Mesenchymal stem cell (in vitro differentiated cells and primary cell): Measurements from ENCODE around the gene STK24.

ENCODE experiments used
- DNase-seq: peaks from one replicate; pipeline ENCODE4 v3.0.0-alpha.2; 2013
- H2AFZ ChIP-seq: one replicate; pipeline ENCODE4 v1.6.1; 2013; ENCODE audit warnings: low read depth, mild to moderate bottlenecking, control low read depth, inconsistent platforms, low read length, moderate library complexity
- H2AK5ac ChIP-seq: 2 replicates; pipeline ENCODE4 v1.6.1; 2013; ENCODE audit warnings: low read length, moderate library complexity, mild to moderate bottlenecking, inconsistent platforms; ENCODE audit not compliant: severe bottlenecking
- H2BK120ac ChIP-seq: one replicate; pipeline ENCODE4 v1.6.1; 2013; ENCODE audit warnings: low read depth, mild to moderate bottlenecking, inconsistent platforms, low read length, moderate library complexity
- H2BK12ac ChIP-seq, 2 experiments: one replicate each; pipeline ENCODE4 v1.6.1; 2013; ENCODE audit warnings: inconsistent platforms in 2 of 2, low read length in 2 of 2, mild to moderate bottlenecking in 2 of 2, moderate library complexity in 2 of 2, control low read depth in 1 of 2
- H2BK15ac ChIP-seq: one replicate; pipeline ENCODE4 v1.6.1; 2013; ENCODE audit warnings: mild to moderate bottlenecking, low read depth, inconsistent platforms; ENCODE audit not compliant: poor library complexity, severe bottlenecking
- H2BK5ac ChIP-seq: 2 replicates; pipeline ENCODE4 v1.6.1; 2013; ENCODE audit warnings: low read depth, mild to moderate bottlenecking, low read length, control low read depth, inconsistent platforms; ENCODE audit not compliant: poor library complexity, severe bottlenecking
- H3K14ac ChIP-seq, 2 experiments: one replicate each; pipeline ENCODE4 v1.6.1; 2013; ENCODE audit warnings: inconsistent platforms in 2 of 2, low read length in 2 of 2, control low read depth in 1 of 2, mild to moderate bottlenecking in 1 of 2, moderate library complexity in 1 of 2
- H3K18ac ChIP-seq, 2 experiments: one replicate each; pipeline ENCODE4 v1.6.1; 2013; ENCODE audit warnings: inconsistent platforms in 2 of 2, low read length in 2 of 2, control low read depth in 1 of 2, low read depth in 1 of 2, mild to moderate bottlenecking in 1 of 2
- H3K23ac ChIP-seq, 2 experiments: one replicate each; pipeline ENCODE4 v1.6.1; 2013; ENCODE audit warnings: inconsistent platforms in 2 of 2, low read length in 2 of 2, mild to moderate bottlenecking in 2 of 2, moderate library complexity in 2 of 2, control low read depth in 1 of 2
- H3K27ac ChIP-seq: 2 replicates; pipeline ENCODE4 v1.5.1; 2013; ENCODE audit warnings: mild to moderate bottlenecking, moderate library complexity, low read length, control low read depth, inconsistent platforms; ENCODE audit not compliant: poor library complexity, severe bottlenecking
- H3K27me3 ChIP-seq, 2 experiments: 2 replicates each; pipeline versions ENCODE4 v1.6.1 to v1.7.0; 2013; ENCODE audit warnings: low read length in 2 of 2, mild to moderate bottlenecking in 2 of 2, moderate library complexity in 2 of 2, control low read depth in 1 of 2, inconsistent platforms in 1 of 2; ENCODE audit not compliant: control insufficient read depth in 1 of 2, insufficient read depth in 1 of 2
- H3K36me3 ChIP-seq, 2 experiments: 2 replicates each; pipeline versions ENCODE4 v1.6.1 to v1.7.0; 2013; ENCODE audit warnings: low read length in 2 of 2, control low read depth in 1 of 2, inconsistent platforms in 1 of 2, low read depth in 1 of 2, mild to moderate bottlenecking in 1 of 2; ENCODE audit not compliant: insufficient read depth in 2 of 2, control insufficient read depth in 1 of 2
- H3K4ac ChIP-seq, 2 experiments: one replicate each; pipeline ENCODE4 v1.6.1; 2013; ENCODE audit warnings: inconsistent platforms in 2 of 2, low read length in 2 of 2, mild to moderate bottlenecking in 2 of 2, moderate library complexity in 2 of 2, control low read depth in 1 of 2, low read depth in 1 of 2
- H3K4me1 ChIP-seq: 2 replicates; pipeline ENCODE4 v1.6.1; 2013; ENCODE audit warnings: low read depth, low read length, control low read depth; ENCODE audit not compliant: control insufficient read depth, insufficient read depth
- H3K4me2 ChIP-seq: 2 replicates; pipeline ENCODE4 v1.6.1; 2013; ENCODE audit warnings: low read length, mild to moderate bottlenecking, inconsistent platforms; ENCODE audit not compliant: poor library complexity, severe bottlenecking
- H3K4me3 ChIP-seq, 2 experiments: 2 replicates each; pipeline versions ENCODE4 v1.5.1 to v1.7.0; 2013; ENCODE audit warnings: low read length in 2 of 2, mild to moderate bottlenecking in 2 of 2, control low read depth in 1 of 2, low read depth in 1 of 2; ENCODE audit not compliant: insufficient read depth in 1 of 2
- H3K79me1 ChIP-seq: replicated peaks from 2 replicates; pipeline ENCODE4 v1.6.1; 2013; ENCODE audit warnings: mild to moderate bottlenecking, control low read depth, low read length, inconsistent platforms; ENCODE audit not compliant: poor library complexity, severe bottlenecking
- H3K9ac ChIP-seq: 2 replicates; pipeline ENCODE4 v1.7.0; 2013; ENCODE audit warnings: mild to moderate bottlenecking, low read length, moderate library complexity
- H3K9me3 ChIP-seq: 2 replicates; pipeline ENCODE4 v1.7.0; 2013; ENCODE audit warnings: mild to moderate bottlenecking, low read length; ENCODE audit not compliant: control insufficient read depth
- H4K8ac ChIP-seq: one replicate; pipeline ENCODE4 v1.6.1; 2013; ENCODE audit warnings: inconsistent platforms, mild to moderate bottlenecking, low read length, moderate library complexity
- H4K91ac ChIP-seq: one replicate; pipeline ENCODE4 v1.6.1; 2013; ENCODE audit warnings: mild to moderate bottlenecking, low read length, inconsistent platforms
- WGBS: methylation state at CpG from one replicate; pipeline ENCODE4 v1.1.7; 2013; ENCODE audit warnings: mixed read lengths; 5-methylcytosine and 5-hydroxymethylcytosine counted together

STK24 gene

DNA sequence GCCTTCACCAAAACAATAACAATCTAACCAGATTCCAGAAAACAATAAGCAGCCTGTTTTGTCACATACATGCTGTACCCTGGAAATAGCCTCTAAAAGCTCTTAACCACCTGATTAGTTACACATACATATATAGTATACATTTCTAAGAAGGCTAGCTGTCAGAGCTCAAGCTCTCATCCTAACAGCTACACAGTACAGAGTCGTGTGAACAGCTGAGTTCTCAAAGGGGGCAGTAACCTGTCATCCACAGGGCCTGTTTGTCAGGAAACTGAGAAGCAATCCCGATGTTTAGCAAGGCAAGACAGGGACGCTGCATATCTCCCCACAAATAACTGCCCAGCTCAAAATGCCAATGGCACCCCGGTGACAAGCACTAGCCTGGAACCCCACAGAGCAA, 56.9 kb downstream of the STK24 start:
- Histone ChIP-seq H2AK5ac (no peak overlapping the region), H3K14ac (no peak overlapping the region), H4K91ac (no peak overlapping the region), H3K9ac (no peak overlapping the region), H3K4me3 (peak overlapping the region in 1 of 2 experiments; percentile 19), H2BK12ac (no peak overlapping the region), H2BK15ac (no peak overlapping the region), H2BK120ac (no peak overlapping the region), H3K4ac (no peak overlapping the region), H3K18ac (no peak overlapping the region), H2AFZ (no peak overlapping the region), H3K36me3 (peaks cover 6 to 15% of the 10 kb centered on the region in 2 experiments), H3K23ac (no peak overlapping the region), H3K27me3 (no peaks in the 10 kb centered on the region), H2BK5ac (no peak overlapping the region), H4K8ac (no peak overlapping the region), H3K4me2 (no peak overlapping the region), H3K4me1 (peaks cover 21% of the 10 kb centered on the region), H3K9me3 (no peaks in the 10 kb centered on the region), H3K27ac (no peak overlapping the region), H3K79me1 (peaks cover 46% of the 10 kb centered on the region)
- 89% methylated on average over 4 of the region's 4 CpGs for WGBS
- DNase-seq, result no peak

DNA sequence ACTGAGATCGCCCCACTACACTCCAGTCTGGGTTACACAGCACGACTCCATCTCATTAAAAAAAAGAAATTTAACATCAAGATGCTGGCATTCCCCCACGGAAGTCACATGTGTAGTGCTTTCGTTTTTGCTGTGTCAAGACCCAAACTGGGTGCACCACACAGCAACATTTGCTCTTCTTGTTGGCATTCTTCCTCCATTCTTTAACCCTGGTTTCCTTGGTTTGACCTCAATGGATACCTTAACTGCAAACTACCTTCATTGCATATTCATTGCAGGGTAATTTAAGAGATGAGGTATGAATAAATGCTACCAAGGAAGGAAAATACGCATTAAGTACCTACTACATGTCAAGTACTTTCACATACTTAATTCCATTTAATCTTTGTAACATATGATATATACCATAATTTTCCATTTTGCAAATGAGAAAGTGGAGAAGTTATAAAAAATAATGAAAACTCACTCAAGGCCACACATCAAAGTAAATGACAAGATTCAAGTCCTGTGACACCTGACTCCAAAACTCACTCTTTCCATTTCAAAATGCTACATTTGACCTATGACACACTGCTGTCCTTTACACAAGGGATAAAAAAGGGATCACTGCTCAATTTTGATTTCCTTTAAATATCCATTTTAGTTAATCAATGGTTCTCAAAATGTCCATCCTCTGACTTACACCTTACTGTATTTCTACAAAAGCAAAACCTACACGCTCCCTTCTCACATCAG, 59.2 kb downstream of the STK24 start:
- Histone ChIP-seq H2AK5ac (no peak overlapping the region), H2BK12ac (no peak overlapping the region), H3K14ac (no peak overlapping the region), H2AFZ (no peak overlapping the region), H3K4me3 (peak overlapping the region in 1 of 2 experiments; percentile 3), H3K9ac (no peak overlapping the region), H2BK15ac (peak overlapping the region; percentile 37), H3K27ac (no peak overlapping the region), H3K4ac (no peak overlapping the region), H3K36me3 (peaks cover 9 to 15% of the 10 kb centered on the region in 2 experiments), H3K18ac (no peak overlapping the region), H2BK120ac (no peak overlapping the region), H3K4me2 (no peak overlapping the region), H3K23ac (no peak overlapping the region), H2BK5ac (no peak overlapping the region), H4K91ac (no peak overlapping the region), H4K8ac (no peak overlapping the region), H3K27me3 (no peaks in the 10 kb centered on the region), H3K4me1 (peaks cover 13% of the 10 kb centered on the region), H3K9me3 (no peaks in the 10 kb centered on the region), H3K79me1 (peaks cover 34% of the 10 kb centered on the region)
- WGBS, result 96% methylated on average over 5 of the region's 6 CpGs
- no peak for DNase-seq

DNA sequence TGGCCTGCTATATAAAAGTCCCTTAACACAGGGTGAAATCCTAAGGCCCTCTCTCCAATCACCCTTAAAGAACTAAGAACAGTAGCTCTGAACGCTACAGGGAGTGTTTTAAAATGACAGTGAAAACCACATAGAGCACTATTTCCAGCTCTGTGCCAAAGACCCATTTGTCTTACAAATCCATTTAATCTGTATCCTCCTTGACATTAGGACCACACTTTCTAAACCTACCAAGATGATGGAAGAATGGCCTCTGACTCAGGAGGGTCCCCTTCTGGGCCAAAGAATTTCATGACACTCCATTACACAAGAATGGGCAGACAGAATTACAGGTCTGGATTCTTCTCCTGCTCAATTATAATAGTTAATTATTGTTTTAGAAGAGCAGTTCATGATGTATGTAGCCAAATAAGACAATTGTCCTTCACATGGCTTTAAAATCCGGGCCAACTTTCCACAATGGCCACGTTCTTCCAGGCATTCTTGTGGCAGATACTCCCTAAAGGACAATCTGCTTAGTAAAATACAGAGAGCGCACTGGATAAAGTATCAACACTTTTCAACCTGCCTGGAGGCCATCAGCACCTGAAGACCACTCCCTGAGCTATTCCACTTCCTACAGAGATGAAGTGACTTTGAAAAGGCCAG, 61.0 kb downstream of the STK24 start:
- Histone ChIP-seq H3K27me3 (no peaks in the 10 kb centered on the region), H3K4me2 (no peak overlapping the region), H3K9me3 (no peaks in the 10 kb centered on the region), H2BK15ac (no peak overlapping the region), H3K4me3 (no peak overlapping the region), H4K8ac (no peak overlapping the region), H3K27ac (no peak overlapping the region), H3K36me3 (peaks cover 9 to 15% of the 10 kb centered on the region in 2 experiments), H4K91ac (no peak overlapping the region), H2BK5ac (no peak overlapping the region), H3K18ac (no peak overlapping the region), H2AK5ac (no peak overlapping the region), H2BK120ac (no peak overlapping the region), H3K79me1 (peaks cover 30% of the 10 kb centered on the region), H3K4me1 (peaks cover 5% of the 10 kb centered on the region), H3K4ac (no peak overlapping the region), H3K14ac (no peak overlapping the region), H3K23ac (no peak overlapping the region), H3K9ac (no peak overlapping the region), H2BK12ac (no peak overlapping the region), H2AFZ (no peak overlapping the region)
- no peak for DNase-seq
- WGBS, result 95% methylated on average over 4 of the region's 4 CpGs

DNA sequence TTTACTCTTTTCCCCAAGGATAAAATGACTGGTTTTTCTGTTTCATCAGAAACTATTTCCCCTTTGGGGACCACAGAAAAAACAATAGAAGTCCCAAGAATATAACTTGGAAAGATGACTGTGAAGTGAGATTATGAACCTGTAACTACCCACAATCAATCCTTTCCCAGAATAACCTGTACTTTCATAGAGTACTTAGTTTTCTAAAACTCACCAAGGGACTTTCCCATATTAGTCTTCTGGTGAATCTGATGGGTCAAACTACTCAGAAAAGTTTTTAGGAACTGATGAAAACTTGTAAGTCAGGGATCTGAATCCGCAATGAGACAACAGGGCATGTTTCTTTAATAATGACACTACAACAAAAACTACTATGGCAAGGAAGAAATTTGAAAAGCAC, 62.6 kb downstream of the STK24 start:
- peaks cover 9 to 15% of the 10 kb centered on the region in 2 experiments for H3K36me3 ChIP-seq
- H3K14ac ChIP-seq, result no peak overlapping the region
- H3K4ac ChIP-seq, result no peak overlapping the region
- H2BK15ac ChIP-seq, result no peak overlapping the region
- no peak overlapping the region for H2AK5ac ChIP-seq
- no peak overlapping the region for H3K27ac ChIP-seq
- no peak overlapping the region for H2BK12ac ChIP-seq
- H3K4me1 ChIP-seq, result peaks cover 7% of the 10 kb centered on the region
- no peaks in the 10 kb centered on the region for H3K9me3 ChIP-seq
- WGBS, result 100% methylated on average over 1 of the region's 1 CpG
- H4K91ac ChIP-seq, result no peak overlapping the region
- H3K23ac ChIP-seq, result no peak overlapping the region
- no peaks in the 10 kb centered on the region for H3K27me3 ChIP-seq
- no peak overlapping the region for H2BK120ac ChIP-seq
- DNase-seq, result no peak
- H4K8ac ChIP-seq, result no peak overlapping the region
- no peak overlapping the region for H3K9ac ChIP-seq
- H3K18ac ChIP-seq, result no peak overlapping the region
- no peak overlapping the region for H3K4me2 ChIP-seq
- no peak overlapping the region for H3K4me3 ChIP-seq
- no peak overlapping the region for H2BK5ac ChIP-seq
- H2AFZ ChIP-seq, result no peak overlapping the region
- H3K79me1 ChIP-seq, result peaks cover 33% of the 10 kb centered on the region
